HG03558 (cell line): Measurements from ENCODE around the gene FBXL4.

Experiments
- ATAC-seq: cut with Tn5 transposase; IDR thresholded peaks from one replicate; pipeline ENCODE4 v1.9.1; 2021; ENCODE audit warnings: moderate number of reproducible peaks; ENCODE audit not compliant: unreplicated experiment; ENCODE audit errors: extremely low read depth

The FBXL4 gene

GRCh38 chr6:98894810-98895209, 52.9 kb downstream of the FBXL4 start:
- ATAC-seq, result no peak

GRCh38 chr6:98887650-98888049, 60.1 kb downstream of the FBXL4 start:
- ATAC-seq, result no peak

GRCh38 chr6:98885330-98885729, 62.4 kb downstream of the FBXL4 start:
- no peak for ATAC-seq

GRCh38 chr6:98880486-98880885, 67.3 kb downstream of the FBXL4 start:
- peak; percentile 78 for ATAC-seq

GRCh38 chr6:98877250-98877649, 70.5 kb downstream of the FBXL4 start:
- no peak for ATAC-seq

GRCh38 chr6:98875375-98875774, 72.4 kb downstream of the FBXL4 start:
- ATAC-seq, result no peak

- ATAC-seq, result no peak
These were observed 75.9 kb downstream of the FBXL4 start for GRCh38 chr6:98871821-98872220.

- ATAC-seq, result no peak
These were observed 76.7 kb downstream of the FBXL4 start for GRCh38 chr6:98871057-98871456.

GRCh38 chr6:98864497-98864896, 83.2 kb downstream of the FBXL4 start:
- ATAC-seq, result no peak

- no peak for ATAC-seq
These were observed 99.1 kb downstream of the FBXL4 start for GRCh38 chr6:98848539-98849242.

GRCh38 chr6:98847779-98848538, 99.8 kb downstream of the FBXL4 start:
- no peak for ATAC-seq

- ATAC-seq, result no peak
These were observed 100.3 kb downstream of the FBXL4 start for GRCh38 chr6:98847416-98847778.

GRCh38 chr6:98846021-98846380, 101.7 kb downstream of the FBXL4 start:
- ATAC-seq, result no peak

GRCh38 chr6:98845211-98846020, 102.3 kb downstream of the FBXL4 start:
- ATAC-seq, result no peak

- ATAC-seq, result no peak
These were observed 103.2 kb downstream of the FBXL4 start for GRCh38 chr6:98844244-98845210.

- ATAC-seq, result no peak
These were observed 104.2 kb downstream of the FBXL4 start for GRCh38 chr6:98843271-98844243.

GRCh38 chr6:98842342-98843180, 105.2 kb downstream of the FBXL4 start:
- ATAC-seq, result no peak
